Testis (tissue), 3 donors: ENCODE data around the gene TRMT112. TPM values are rescaled to one million over a fixed set of nuclear protein-coding genes. Genes with fewer than 3 reads are reported as not detected.
A peak's percentile ranks its signal among the peaks of the same experiment; 100 is the strongest.

Experiments
- DNase-seq: peaks from one replicate; pipeline ENCODE4 v3.0.0-alpha.2; 2019
- H3K27ac ChIP-seq, 2 donors: fragments of 200-600 bp; sonication (generic); one replicate each; pipeline ENCODE4 v1.5.1; 2019
- H3K27me3 ChIP-seq: fragments of 200-600 bp; sonication (generic); one replicate; pipeline ENCODE4 v1.5.1; 2019
- H3K36me3 ChIP-seq: fragments of 200-600 bp; sonication (generic); one replicate; pipeline ENCODE4 v1.5.1; 2017; ENCODE audit warnings: low read depth; ENCODE audit errors: missing control alignments
- H3K4me1 ChIP-seq: fragments of 200-600 bp; sonication (generic); one replicate; pipeline ENCODE4 v1.5.1; 2019
- H3K4me3 ChIP-seq, 2 donors: fragments of 200-600 bp; sonication (generic); one replicate each; pipeline ENCODE4 v1.5.1; 2017 to 2019
- H3K9me3 ChIP-seq: fragments of 200-600 bp; sonication (generic); one replicate; pipeline ENCODE4 v1.5.1; 2017
- CTCF ChIP-seq, 3 experiments: fragments of 450-650 bp in 2 of 3; fragments of 200-600 bp in 1 of 3; sonication (generic) in 1 of 3; IDR thresholded peaks; one replicate each; pipeline ENCODE4 v1.5.1; 2016 to 2019; ENCODE audit warnings: antibody characterized with exemption in 3 of 3, mild to moderate bottlenecking in 2 of 3, moderate library complexity in 1 of 3
- POLR2A ChIP-seq: fragments of 450-650 bp; IDR thresholded peaks from one replicate; pipeline ENCODE4 v1.6.1; 2017; ENCODE audit warnings: antibody characterized with exemption, mild to moderate bottlenecking, moderate library complexity
- WGBS, 2 donors: methylation state at CpG; one replicate each; pipeline ENCODE4 v1.1.5; 2018; 5-methylcytosine and 5-hydroxymethylcytosine counted together
- intact Hi-C: fragments of 100-400 bp; cut with DNase I; formaldehyde crosslinking; loops from one replicate; pipeline ENCODE4 v1.15.1; 2023; ENCODE audit warnings: low total_unique reads
- polyA plus RNA-seq: library from polyadenylated mRNA; stranded (reverse); fragments of 350-450 nt; fragmentation: Illumina TruSeq; extraction: RNeasy Lipid Tissue Mini Kit (QIAGEN cat#74804); gene quantifications from one replicate; pipeline ENCODE4 v1.2.3, GENCODE V29; 2014; ENCODE audit warnings: low read depth, low replicate concordance; ENCODE audit not compliant: insufficient read depth
- total RNA-seq, 2 donors: library from RNA; depleted of rRNA; stranded (reverse); fragments of >200 nt; gene quantifications; one replicate each; pipeline ENCODE4 v1.2.3, GENCODE V29; 2016

Gene TRMT112
- total and polyA plus RNA-seq, 3 donors from 2014 or later: 275 to 340 (median 303) TPM

- no peaks in the 10 kb centered on the region for H3K9me3 ChIP-seq
- H3K27me3 ChIP-seq: no peaks in the 10 kb centered on the region
- H3K4me1 ChIP-seq: peaks cover 28% of the 10 kb centered on the region
- WGBS, 2 donors: 34 to 52% methylated on average over 7 to 10 of the region's 10 CpGs
- H3K27ac ChIP-seq: no peak overlapping the region
- H3K36me3 ChIP-seq: no peaks in the 10 kb centered on the region
- DNase-seq: no peak
- TF ChIP-seq POLR2A: no peak
- no peak for TF ChIP-seq CTCF (IDR thresholded peaks at IDR 0.05)
- H3K4me3 ChIP-seq: peak overlapping the region in 1 of 2 donors; percentile 38
- intact Hi-C loops: loop anchor here (10.0 kb wide), 1 partner anchor 86 kb away; the partner anchor contains the start of gene FERMT3
Observed at GRCh38 chr11:64290352-64291261, 26.8 kb downstream of the TRMT112 start.

- Histone ChIP-seq H3K36me3 (no peaks in the 10 kb centered on the region), H3K4me3 (no peak overlapping the region), H3K27ac (no peak overlapping the region), H3K4me1 (peaks cover 21% of the 10 kb centered on the region), H3K9me3 (no peaks in the 10 kb centered on the region), H3K27me3 (no peaks in the 10 kb centered on the region)
- DNase-seq: no peak
- intact Hi-C loops: no loop called here
- 94 to 95% methylated on average over 13 of the region's 13 CpGs for WGBS, 2 donors
- no peak for TF ChIP-seq POLR2A
- TF ChIP-seq CTCF (IDR thresholded peaks at IDR 0.05): no peak
Observed at GRCh38 chr11:64289002-64289564, 28.3 kb downstream of the TRMT112 start.

GRCh38 chr11:64288353-64288750 lies 29.0 kb downstream of the TRMT112 start:
- TF ChIP-seq POLR2A: no peak
- no peak for TF ChIP-seq CTCF (IDR thresholded peaks at IDR 0.05)
- Histone ChIP-seq H3K27ac (no peak overlapping the region), H3K9me3 (no peaks in the 10 kb centered on the region), H3K4me3 (no peak overlapping the region), H3K27me3 (no peaks in the 10 kb centered on the region), H3K4me1 (peaks cover 28% of the 10 kb centered on the region), H3K36me3 (no peaks in the 10 kb centered on the region)
- DNase-seq: no peak
- WGBS, 2 donors: 83 to 89% methylated on average over 4 to 9 of the region's 9 CpGs
- intact Hi-C loops: no loop called here

- no peak overlapping the region for H3K4me3 ChIP-seq
- no peaks in the 10 kb centered on the region for H3K9me3 ChIP-seq
- no peak overlapping the region for H3K27ac ChIP-seq
- no peak for DNase-seq
- TF ChIP-seq POLR2A (no peak), CTCF (IDR thresholded peaks at IDR 0.05) (no peak)
- H3K27me3 ChIP-seq: no peaks in the 10 kb centered on the region
- no peaks in the 10 kb centered on the region for H3K36me3 ChIP-seq
- peaks cover 31% of the 10 kb centered on the region for H3K4me1 ChIP-seq
- 94 to 95% methylated on average over 15 to 33 of the region's 33 CpGs for WGBS, 2 donors
- intact Hi-C loops: no loop called here
Observed at GRCh38 chr11:64287676-64288352, 29.5 kb downstream of the TRMT112 start.
